Lower leg skin (tissue), 4 donors: ENCODE measurements around the gene EPHA4. TPM values are rescaled to one million over a fixed set of nuclear protein-coding genes. Genes with fewer than 3 reads are reported as not detected.

ENCODE experiments used
- DNase-seq, 2 donors: peaks; one replicate each; pipeline ENCODE4 v3.0.0-alpha.2; 2019; ENCODE audit warnings: low spot score in 2 of 2
- H3K4me3 ChIP-seq: fragments of 200-600 bp; sonication (generic); 2 replicates; pipeline ENCODE4 v1.5.1; 2017; ENCODE audit warnings: mild to moderate bottlenecking, low read depth; ENCODE audit not compliant: poor library complexity, severe bottlenecking
- POLR2A ChIP-seq, 2 donors: fragments of 450-650 bp; IDR thresholded peaks; one replicate each; pipeline ENCODE4 v1.6.1; 2016 to 2017; ENCODE audit warnings: antibody characterized with exemption in 2 of 2, mild to moderate bottlenecking in 1 of 2, moderate library complexity in 1 of 2
- WGBS, 2 donors: methylation state at CpG; one replicate each; pipeline ENCODE4 v1.1.5; 2018; 5-methylcytosine and 5-hydroxymethylcytosine counted together
- intact Hi-C: fragments of 100-400 bp; cut with DNase I; formaldehyde crosslinking; loops from one replicate; pipeline ENCODE4 v1.15.0; 2023; ENCODE audit warnings: low total_unique reads
- total RNA-seq, 4 donors: library from RNA; depleted of rRNA; stranded (reverse); fragments of >200 nt; gene quantifications; one replicate each; pipeline ENCODE4 v1.1.0, GENCODE V29; 2016
- TF ChIP-seq, protein P1 (sequence below), 3 donors: fragments of 450-650 bp; IDR thresholded peaks; one replicate each; pipeline ENCODE4 v1.5.1; 2016; ENCODE audit warnings: antibody characterized with exemption in 3 of 3, mild to moderate bottlenecking in 3 of 3, moderate library complexity in 2 of 3

Gene EPHA4
- total RNA-seq, 4 donors from 2014 or later: 35.2 to 63.1 (median 53.7) TPM

DNA sequence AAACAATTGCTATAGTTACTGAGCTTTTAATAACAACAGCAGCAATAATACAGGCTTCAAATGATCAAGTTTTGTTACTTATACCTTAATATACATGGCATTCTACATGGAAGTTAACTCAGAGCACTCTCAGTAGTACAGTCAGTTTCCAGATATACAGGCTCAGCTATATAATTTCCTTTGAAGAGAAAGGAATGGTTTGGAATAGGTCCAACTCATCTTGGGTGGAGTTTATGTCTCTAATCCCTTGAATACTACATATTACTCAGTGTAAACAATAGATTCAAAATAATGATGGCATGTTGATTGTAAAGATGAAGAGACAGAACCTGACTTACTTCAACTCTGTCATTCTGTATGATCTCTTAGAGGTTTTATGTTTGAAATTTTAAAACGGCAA, 174.9 kb downstream of the EPHA4 start:
- TF ChIP-seq POLR2A (IDR thresholded peaks at IDR 0.05): no peak
- TF ChIP-seq, protein P1, sequence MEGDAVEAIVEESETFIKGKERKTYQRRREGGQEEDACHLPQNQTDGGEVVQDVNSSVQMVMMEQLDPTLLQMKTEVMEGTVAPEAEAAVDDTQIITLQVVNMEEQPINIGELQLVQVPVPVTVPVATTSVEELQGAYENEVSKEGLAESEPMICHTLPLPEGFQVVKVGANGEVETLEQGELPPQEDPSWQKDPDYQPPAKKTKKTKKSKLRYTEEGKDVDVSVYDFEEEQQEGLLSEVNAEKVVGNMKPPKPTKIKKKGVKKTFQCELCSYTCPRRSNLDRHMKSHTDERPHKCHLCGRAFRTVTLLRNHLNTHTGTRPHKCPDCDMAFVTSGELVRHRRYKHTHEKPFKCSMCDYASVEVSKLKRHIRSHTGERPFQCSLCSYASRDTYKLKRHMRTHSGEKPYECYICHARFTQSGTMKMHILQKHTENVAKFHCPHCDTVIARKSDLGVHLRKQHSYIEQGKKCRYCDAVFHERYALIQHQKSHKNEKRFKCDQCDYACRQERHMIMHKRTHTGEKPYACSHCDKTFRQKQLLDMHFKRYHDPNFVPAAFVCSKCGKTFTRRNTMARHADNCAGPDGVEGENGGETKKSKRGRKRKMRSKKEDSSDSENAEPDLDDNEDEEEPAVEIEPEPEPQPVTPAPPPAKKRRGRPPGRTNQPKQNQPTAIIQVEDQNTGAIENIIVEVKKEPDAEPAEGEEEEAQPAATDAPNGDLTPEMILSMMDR (IDR thresholded peaks at IDR 0.05): no peak
- WGBS, 2 donors: 53 to 65% methylated on average over 1 of the region's 1 CpG
- DNase-seq: no peak
- no peak overlapping the region for H3K4me3 ChIP-seq
- intact Hi-C loops: no loop called here

DNA sequence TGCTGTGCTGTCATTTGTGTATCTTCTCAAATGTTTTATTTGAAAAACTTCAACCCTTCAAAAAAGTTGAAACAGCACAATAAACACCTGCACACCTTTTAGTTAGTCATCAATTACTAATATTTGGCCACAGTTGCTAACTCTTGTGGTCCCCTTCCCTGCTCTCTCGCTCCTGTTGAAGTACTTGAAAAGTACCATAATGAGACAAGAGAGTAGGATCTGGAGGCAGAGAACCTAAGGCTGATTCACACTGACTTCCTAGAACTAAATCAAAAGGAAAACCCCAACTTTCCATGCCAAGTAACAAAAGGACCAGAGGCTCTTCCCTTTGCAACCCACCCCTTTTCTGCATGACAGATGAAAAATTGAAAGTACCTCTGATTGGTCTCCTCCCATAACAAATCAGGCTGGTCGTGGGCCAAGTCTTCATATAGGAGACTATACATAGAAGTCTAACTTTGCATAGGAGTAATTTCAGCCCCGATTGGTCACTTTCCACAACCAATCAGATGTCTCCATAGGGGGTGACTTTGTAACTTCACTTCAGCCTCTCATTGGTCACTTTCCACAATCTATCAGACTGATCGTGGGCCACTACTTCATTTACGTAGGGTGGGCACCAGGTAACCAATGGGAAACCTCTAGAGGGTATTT, 179.7 kb downstream of the EPHA4 start:
- WGBS, 2 donors: 90 to 94% methylated on average over 5 of the region's 5 CpGs
- no peak for DNase-seq
- TF ChIP-seq, protein P1 (IDR thresholded peaks at IDR 0.05): no peak
- TF ChIP-seq POLR2A (IDR thresholded peaks at IDR 0.05): no peak
- no peak overlapping the region for H3K4me3 ChIP-seq
- intact Hi-C loops: no loop called here

DNA sequence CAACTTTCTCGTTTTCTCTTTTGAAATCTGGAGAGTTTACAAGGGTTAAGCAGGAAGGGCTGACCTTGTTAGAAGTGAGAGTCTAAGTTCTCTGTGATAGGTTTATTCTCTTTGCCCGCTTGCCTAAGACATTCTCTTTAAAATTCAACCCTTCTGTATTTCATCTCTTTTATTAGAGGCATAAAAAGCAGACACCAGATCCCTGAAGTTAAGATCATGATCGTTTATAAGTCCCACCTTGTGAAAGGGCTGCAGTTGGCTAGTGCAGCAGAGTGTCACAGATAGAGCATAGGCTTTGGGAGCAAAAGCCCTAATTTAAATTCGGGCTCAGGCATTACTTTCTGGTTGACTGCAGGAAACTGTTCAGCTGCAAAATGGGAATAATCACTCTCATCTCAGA, 181.2 kb downstream of the EPHA4 start:
- DNase-seq: no peak
- intact Hi-C loops: no loop called here
- TF ChIP-seq, protein P1 (IDR thresholded peaks at IDR 0.05): no peak
- no peak for TF ChIP-seq POLR2A (IDR thresholded peaks at IDR 0.05)
- WGBS, 2 donors: 85 to 87% methylated on average over 4 of the region's 4 CpGs
- H3K4me3 ChIP-seq: no peak overlapping the region

DNA sequence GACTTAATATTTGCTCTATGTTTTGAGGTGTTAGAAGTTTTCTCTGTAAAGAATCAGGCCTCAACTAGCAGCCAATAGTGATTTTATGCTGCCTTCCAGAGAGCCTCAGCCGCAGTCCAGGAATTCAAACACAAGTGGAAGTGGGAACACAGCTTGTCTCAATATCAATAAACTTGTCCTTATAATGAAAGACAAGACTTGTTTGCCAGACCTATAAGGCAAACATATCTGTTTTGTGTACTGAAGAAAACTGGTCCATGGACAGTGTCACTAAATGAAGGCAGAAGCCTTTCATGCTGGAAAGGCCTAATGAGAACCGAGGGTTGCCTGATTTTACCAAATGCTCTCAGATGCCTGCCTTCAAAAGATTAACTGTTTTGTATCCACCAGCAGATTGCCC, 182.2 kb downstream of the EPHA4 start:
- DNase-seq: no peak
- TF ChIP-seq, protein P1 (IDR thresholded peaks at IDR 0.05): no peak
- no peak for TF ChIP-seq POLR2A (IDR thresholded peaks at IDR 0.05)
- H3K4me3 ChIP-seq: no peak overlapping the region
- intact Hi-C loops: no loop called here
- WGBS, 2 donors: 89 to 90% methylated on average over 2 of the region's 2 CpGs

DNA sequence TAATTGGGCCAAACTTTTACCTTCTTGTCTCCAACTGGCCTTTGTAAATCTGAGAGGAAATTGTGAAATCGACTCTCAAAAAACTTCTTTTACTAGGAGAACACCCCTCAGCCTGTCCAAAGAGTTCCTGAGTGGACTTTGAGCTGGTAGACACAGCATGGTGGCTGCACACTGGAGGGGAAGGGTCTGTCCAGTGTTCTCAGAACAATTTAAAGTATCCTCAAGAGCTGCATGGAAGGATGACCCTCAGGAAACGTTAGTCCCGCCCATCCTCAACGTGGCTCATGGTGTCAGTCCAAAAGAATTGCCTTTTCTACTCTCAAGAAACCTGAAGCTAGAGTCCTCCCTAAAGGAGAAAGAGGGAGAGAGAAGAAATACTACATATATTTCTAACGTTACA, 182.7 kb downstream of the EPHA4 start:
- intact Hi-C loops: no loop called here
- H3K4me3 ChIP-seq: no peak overlapping the region
- TF ChIP-seq, protein P1 (IDR thresholded peaks at IDR 0.05): no peak
- no peak for TF ChIP-seq POLR2A (IDR thresholded peaks at IDR 0.05)
- no peak for DNase-seq
- WGBS, 2 donors: 76 to 82% methylated on average over 5 of the region's 5 CpGs

DNA sequence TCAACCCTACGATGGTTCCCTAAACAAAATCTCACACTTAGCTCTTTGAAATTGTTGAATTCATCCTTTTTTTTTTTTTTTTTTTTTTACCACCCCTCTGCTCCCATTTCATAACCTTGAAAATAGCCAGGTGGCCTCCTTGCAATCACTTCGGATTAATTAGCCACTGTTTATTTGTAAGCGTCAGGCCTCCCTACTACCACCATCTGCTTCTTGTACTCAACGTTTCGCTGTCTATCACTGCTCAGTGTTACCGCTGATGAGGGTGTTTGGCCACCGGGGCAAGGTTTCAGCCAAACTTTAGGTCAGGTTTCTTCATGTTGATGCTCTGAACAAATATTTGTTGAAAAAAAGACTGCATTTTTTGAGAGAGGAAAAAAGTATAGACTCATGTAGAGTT, 183.2 kb downstream of the EPHA4 start:
- TF ChIP-seq, protein P1 (IDR thresholded peaks at IDR 0.05): no peak
- TF ChIP-seq POLR2A (IDR thresholded peaks at IDR 0.05): no peak
- DNase-seq: no peak
- WGBS, 2 donors: 94 to 96% methylated on average over 7 of the region's 7 CpGs
- no peak overlapping the region for H3K4me3 ChIP-seq
- intact Hi-C loops: no loop called here
